IMR-90 (cell line): Measurements from ENCODE around the gene AKAP13. TPM values are rescaled to one million over a fixed set of nuclear protein-coding genes. Genes with fewer than 3 reads are reported as not detected.
A peak's percentile ranks its signal among the peaks of the same experiment; 100 is the strongest.

Experiments used
- CEBPB ChIP-seq: IDR thresholded peaks from 2 replicates; pipeline ENCODE4 v1.6.1; 2012; ENCODE audit warnings: low read depth, low read length, improper control_type of control experiment
- CTCF ChIP-seq: conservative IDR thresholded peaks from 2 replicates; pipeline ENCODE4 v1.5.1; 2012; ENCODE audit warnings: mild to moderate bottlenecking, low read depth, low read length, improper control_type of control experiment
- FOS ChIP-seq: fragments of 150-350 bp; IDR thresholded peaks from 2 replicates; pipeline ENCODE4 v1.6.1; 2016; ENCODE audit warnings: low read depth, low read length
- MAFK ChIP-seq: IDR thresholded peaks from 2 replicates; pipeline ENCODE4 v1.6.1; 2012; ENCODE audit warnings: low read depth, low read length, improper control_type of control experiment
- MAZ ChIP-seq: IDR thresholded peaks from 2 replicates; pipeline ENCODE4 v1.6.1; 2012; ENCODE audit warnings: low read depth, mild to moderate bottlenecking, low read length, improper control_type of control experiment, moderate library complexity, borderline replicate concordance
- RAD21 ChIP-seq: IDR thresholded peaks from 2 replicates; pipeline ENCODE4 v1.6.1; 2012; ENCODE audit warnings: low read length, improper control_type of control experiment
- RCOR1 ChIP-seq: IDR thresholded peaks from 2 replicates; pipeline ENCODE4 v1.6.1; 2012; ENCODE audit warnings: mild to moderate bottlenecking, low read length, improper control_type of control experiment; ENCODE audit not compliant: insufficient replicate concordance
- SMC3 ChIP-seq: fragments of 150-350 bp; IDR thresholded peaks from 2 replicates; pipeline ENCODE4 v1.6.1; 2016; ENCODE audit warnings: low read depth, mild to moderate bottlenecking, antibody characterized with exemption, low read length, moderate library complexity
- polyA plus RNA-seq, 3 experiments: library from polyadenylated mRNA; depleted of rRNA; stranded (reverse); fragments of >200 nt; gene quantifications; 2 replicates each; pipeline ENCODE4 v1.2.3, GENCODE V29; 2012; ENCODE audit warnings: low replicate concordance in 1 of 3
- total RNA-seq: library from RNA; depleted of rRNA; stranded (reverse); fragments of >200 nt; gene quantifications from 2 replicates; pipeline ENCODE4 v1.2.3, GENCODE V29; 2012

Gene AKAP13
- total and polyA plus RNA-seq, 2 of the 4 experiments (the other 2 are of a cell fraction): 10.4 to 46.4 TPM

- no peak for TF ChIP-seq CEBPB
- peak; percentile 41; the same call in 1 of the 2 replicates for TF ChIP-seq FOS
- no peak for TF ChIP-seq MAZ
- TF ChIP-seq SMC3: no peak
- TF ChIP-seq MAFK: no peak
- peak; percentile 26 for TF ChIP-seq RAD21
- TF ChIP-seq RCOR1: no peak
- no peak for TF ChIP-seq CTCF
Observed at GRCh38 chr15:85380217-85380811, at the start of gene AKAP13 (continued).
